Cardiac fibroblast (primary cell): ENCODE measurements around the gene KLRG1.

Experiments
- DNase-seq, 2 donors: peaks; one replicate each; pipeline versions ENCODE4 v3.0.0 to v3.0.0-alpha.2; 2010; ENCODE audit warnings: low read depth in 2 of 2
- H3K4me3 ChIP-seq, 2 donors: replicated peaks in 1 of 2; 1 replicate in 1 of 2; 2 replicates in 1 of 2; pipeline ENCODE4 v1.5.1; 2011; ENCODE audit warnings: low read depth in 2 of 2, low read length in 2 of 2, mild to moderate bottlenecking in 2 of 2, moderate library complexity in 1 of 2
- TF ChIP-seq, protein P1 (sequence below): IDR thresholded peaks from one replicate; pipeline ENCODE4 v1.5.1; 2011; ENCODE audit warnings: low read depth, mild to moderate bottlenecking, low read length, inconsistent platforms

KLRG1 gene

DNA sequence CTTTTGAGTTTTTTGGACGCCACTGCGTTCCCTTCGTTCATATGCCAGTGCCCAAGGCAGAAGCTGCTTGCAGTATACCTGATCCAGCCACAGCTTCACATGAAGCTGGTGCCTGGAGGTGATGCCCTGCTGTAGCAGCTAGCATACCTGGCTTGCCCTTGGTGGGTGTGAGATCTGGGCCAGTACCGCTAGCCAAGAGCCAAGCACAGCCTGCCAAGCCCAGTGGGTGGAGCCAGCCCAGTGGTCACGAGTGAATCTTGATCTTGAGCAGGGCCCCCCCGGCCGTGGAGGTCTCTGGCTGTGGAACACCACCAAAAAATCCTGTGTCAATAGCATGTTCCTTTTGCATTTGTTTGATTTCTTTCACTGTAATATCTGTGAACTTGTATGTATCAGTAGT lies 32.6 kb upstream of the KLRG1 start:
- DNase-seq = no peak
- TF ChIP-seq, protein P1, sequence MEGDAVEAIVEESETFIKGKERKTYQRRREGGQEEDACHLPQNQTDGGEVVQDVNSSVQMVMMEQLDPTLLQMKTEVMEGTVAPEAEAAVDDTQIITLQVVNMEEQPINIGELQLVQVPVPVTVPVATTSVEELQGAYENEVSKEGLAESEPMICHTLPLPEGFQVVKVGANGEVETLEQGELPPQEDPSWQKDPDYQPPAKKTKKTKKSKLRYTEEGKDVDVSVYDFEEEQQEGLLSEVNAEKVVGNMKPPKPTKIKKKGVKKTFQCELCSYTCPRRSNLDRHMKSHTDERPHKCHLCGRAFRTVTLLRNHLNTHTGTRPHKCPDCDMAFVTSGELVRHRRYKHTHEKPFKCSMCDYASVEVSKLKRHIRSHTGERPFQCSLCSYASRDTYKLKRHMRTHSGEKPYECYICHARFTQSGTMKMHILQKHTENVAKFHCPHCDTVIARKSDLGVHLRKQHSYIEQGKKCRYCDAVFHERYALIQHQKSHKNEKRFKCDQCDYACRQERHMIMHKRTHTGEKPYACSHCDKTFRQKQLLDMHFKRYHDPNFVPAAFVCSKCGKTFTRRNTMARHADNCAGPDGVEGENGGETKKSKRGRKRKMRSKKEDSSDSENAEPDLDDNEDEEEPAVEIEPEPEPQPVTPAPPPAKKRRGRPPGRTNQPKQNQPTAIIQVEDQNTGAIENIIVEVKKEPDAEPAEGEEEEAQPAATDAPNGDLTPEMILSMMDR = no peak
- no peak overlapping the region for H3K4me3 ChIP-seq

DNA sequence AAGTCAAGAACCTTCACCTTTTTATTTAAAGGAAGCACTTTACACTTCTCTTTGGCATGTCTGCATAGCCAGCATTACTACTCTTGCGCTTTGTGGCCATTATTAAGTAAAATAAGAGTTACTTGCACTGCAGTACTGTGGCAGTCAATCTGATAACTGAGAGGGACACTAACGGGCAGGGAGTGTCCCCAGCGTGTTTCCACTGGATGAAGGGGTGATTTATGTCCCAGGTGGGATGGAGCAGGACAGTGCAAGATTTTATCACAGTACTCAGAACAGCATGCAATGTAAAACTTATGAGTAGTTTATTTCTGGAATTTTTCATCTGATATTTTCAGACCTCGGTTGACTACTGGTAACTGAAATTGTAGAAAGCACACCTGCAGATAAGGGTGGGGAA lies 31.8 kb upstream of the KLRG1 start:
- no peak for DNase-seq
- H3K4me3 ChIP-seq = no peak overlapping the region
- TF ChIP-seq, protein P1 = no peak

DNA sequence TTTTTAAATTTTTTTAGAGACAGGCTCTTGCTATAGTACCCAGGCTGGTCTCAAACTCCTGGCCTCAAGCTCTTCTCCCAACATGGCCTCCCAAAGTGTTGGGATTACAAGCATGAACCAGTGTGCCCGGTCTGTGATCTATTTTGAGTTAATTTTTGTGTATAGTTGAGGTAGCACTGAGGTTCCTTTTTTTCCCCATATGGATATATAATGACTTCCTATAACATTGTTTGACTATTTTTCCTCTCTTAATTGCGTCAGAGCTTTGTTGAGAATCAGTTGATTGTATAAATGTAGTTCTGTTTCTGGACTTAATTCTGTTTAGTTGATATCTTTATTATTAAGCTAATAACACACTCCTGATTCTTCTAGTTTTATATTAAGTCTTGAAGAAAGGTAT lies 31.3 kb upstream of the KLRG1 start:
- H3K4me3 ChIP-seq = no peak overlapping the region
- DNase-seq = no peak
- TF ChIP-seq, protein P1 = no peak

DNA sequence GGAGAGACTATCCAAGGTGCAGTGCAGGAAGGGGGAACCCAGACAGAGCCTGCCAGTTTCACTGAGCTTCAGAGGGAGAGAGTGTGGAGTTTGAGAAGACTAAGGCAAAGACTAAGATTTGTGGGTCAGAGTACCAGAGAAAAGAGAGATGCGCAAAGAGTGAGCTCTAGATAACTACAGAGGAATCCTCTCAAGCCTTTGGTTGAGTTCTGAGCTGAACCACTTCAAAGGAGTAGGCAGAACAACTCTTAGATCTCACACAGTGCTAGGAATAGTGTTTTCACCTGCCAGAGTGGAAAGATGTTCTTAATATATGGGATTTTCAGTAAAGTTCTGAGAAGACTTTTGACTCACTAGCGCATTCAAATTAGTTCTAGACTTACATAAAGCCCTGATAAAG lies 29.2 kb upstream of the KLRG1 start:
- H3K4me3 ChIP-seq = no peak overlapping the region
- TF ChIP-seq, protein P1 = no peak
- DNase-seq = no peak

DNA sequence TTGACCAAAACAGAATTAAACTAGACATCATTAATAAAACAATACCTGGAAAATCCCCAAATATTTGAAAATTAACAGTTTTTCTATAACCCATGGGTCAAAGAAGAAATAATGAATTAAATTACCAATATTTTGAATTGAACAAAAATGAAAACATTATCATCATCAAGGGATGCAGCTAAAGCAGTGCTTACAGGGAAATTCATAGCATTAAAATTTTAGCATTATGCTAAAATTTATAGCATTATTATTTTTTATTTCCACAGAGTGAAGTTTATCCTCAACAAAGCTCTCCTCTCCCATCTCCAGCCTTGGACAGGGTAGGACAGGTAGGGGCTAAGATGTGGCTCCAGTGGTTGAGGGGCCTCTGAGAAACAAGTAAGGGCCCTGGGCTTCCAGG lies 20.6 kb upstream of the KLRG1 start:
- TF ChIP-seq, protein P1 = no peak
- H3K4me3 ChIP-seq = no peak overlapping the region
- no peak for DNase-seq

DNA sequence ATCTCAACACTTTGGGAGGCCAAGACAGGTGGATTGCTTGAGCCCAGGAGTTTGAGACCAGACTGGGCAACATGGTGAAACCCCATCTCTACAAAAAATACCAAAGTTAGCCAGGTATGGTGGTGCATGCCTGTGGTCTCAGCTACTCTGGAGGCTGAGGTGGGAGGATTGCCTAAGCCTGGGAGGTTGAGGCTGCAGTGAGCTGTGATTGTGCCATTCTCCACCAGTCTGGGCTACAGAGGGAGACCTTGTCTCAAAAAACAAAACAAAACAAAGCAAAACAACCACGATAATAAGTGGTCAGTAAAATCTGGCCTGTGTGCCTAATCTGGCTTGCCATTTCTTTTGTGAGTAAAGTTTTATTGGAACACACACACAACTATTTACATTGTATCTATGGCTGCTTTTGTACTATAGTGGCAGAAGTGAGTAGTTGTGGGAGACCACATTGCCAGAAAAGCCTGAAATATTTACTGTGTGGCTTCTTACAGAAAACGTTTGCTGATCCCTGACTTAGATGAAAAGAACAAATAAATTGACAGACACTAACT lies 19.4 kb upstream of the KLRG1 start:
- DNase-seq = no peak
- no peak overlapping the region for H3K4me3 ChIP-seq
- TF ChIP-seq, protein P1 = no peak

DNA sequence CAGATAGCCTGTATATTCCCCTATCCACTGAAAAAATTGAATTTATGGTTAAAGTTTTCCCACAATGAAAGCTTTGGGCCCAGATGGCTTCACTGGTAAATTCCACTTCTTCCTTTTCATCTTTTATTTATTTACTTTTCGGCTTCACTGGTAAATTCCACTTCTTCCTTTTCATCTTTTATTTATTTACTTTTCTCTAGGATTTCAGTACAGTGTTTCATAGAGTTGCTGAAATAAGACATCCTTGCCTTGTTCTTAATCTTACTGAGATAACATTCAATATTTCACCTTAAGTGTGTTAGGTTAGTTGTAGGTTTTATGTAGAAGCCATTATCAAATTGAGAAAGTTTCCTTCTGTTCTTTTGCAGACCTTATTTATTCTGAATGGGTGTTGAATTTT lies 18.9 kb upstream of the KLRG1 start:
- no peak overlapping the region for H3K4me3 ChIP-seq
- DNase-seq = no peak
- TF ChIP-seq, protein P1 = no peak
